Measurements from ENCODE around the gene GPANK1.

- TF ChIP-seq CTCF (conservative IDR thresholded peaks at IDR 0.05 in 1 of 2, IDR thresholded peaks at IDR 0.05 in 1 of 2; ENCODE audit: low read depth in 1 of 2, low read length in 2 of 2), result no peak
- no peak for TF ChIP-seq EZH2 (IDR thresholded peaks at IDR 0.05; ENCODE audit: low read length, missing control alignments)
Observed at GRCh38 chr6:31683591-31683990, 18.8 kb upstream of the GPANK1 start.
